ENCODE measurements around the gene ENPP1. TPM values are rescaled to one million over a fixed set of nuclear protein-coding genes. Genes with fewer than 3 reads are reported as not detected.

The ENPP1 gene
- total RNA-seq, 4 donors from 2014 or later, result 49.7 to 111 (median 62.6) TPM

DNA sequence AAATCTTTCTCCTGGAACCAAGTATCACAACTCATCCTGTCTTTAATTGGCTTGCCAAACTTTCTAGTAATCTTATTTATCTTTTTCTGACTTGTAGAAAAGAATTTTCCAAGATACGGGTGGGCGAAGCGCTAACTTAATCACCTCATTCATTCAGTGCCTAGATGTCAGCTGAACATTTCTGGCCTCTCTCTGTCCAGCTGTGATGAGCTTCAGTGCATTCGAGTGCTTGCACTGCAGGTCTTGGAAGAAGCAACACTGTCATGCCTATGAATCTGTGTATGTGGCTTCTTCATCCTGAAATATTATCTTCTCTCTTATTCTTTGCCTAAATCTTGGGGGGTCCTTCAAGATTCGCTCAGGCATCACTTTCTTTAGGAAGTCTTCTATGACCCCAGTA lies 16.3 kb upstream of the ENPP1 start:
- Histone ChIP-seq H3K9me3 (no peaks in the 10 kb centered on the region), H3K27ac (no peak overlapping the region), H3K36me3 (no peaks in the 10 kb centered on the region), H3K4me1 (peaks cover 4 to 8% of the 10 kb centered on the region in 2 donors), H3K4me3 (replicated peaks in 1 of 3) (no peak overlapping the region), H3K27me3 (no peaks in the 10 kb centered on the region)
- DNase-seq, result peak in 1 of 2 donors; percentile 24
- no peak for TF ChIP-seq CTCF (IDR thresholded peaks at IDR 0.05)
- TF ChIP-seq POLR2A (IDR thresholded peaks at IDR 0.05), result no peak
- intact Hi-C loops (cut with DNase I), result no loop called here
- WGBS, 2 donors, result 62 to 72% methylated on average over 5 of the region's 5 CpGs

GRCh38 chr6:131792091-131792496 lies 15.7 kb upstream of the ENPP1 start:
- H3K27ac ChIP-seq, result no peak overlapping the region

GRCh38 chr6:131795366-131795765 lies 12.5 kb upstream of the ENPP1 start:
- no peaks in the 10 kb centered on the region for H3K4me1 ChIP-seq
- intact Hi-C loops (cut with DNase I), result no loop called here
- H3K36me3 ChIP-seq, result no peaks in the 10 kb centered on the region
- no peaks in the 10 kb centered on the region for H3K27me3 ChIP-seq
- no peak overlapping the region for H3K4me3 ChIP-seq (replicated peaks in 1 of 3)
- no peaks in the 10 kb centered on the region for H3K9me3 ChIP-seq
- TF ChIP-seq POLR2A (IDR thresholded peaks at IDR 0.05) (no peak), CTCF (IDR thresholded peaks at IDR 0.05) (no peak)
- 83 to 88% methylated on average over 2 of the region's 2 CpGs for WGBS, 2 donors
- DNase-seq, result no peak
- H3K27ac ChIP-seq, result no peak overlapping the region

More at GRCh38 chr6:131792091-131792496, 15.7 kb upstream of the ENPP1 start:
- Histone ChIP-seq H3K27me3 (no peaks in the 10 kb centered on the region), H3K36me3 (no peaks in the 10 kb centered on the region), H3K4me1 (peaks cover 4 to 8% of the 10 kb centered on the region in 2 donors), H3K4me3 (replicated peaks in 1 of 3) (no peak overlapping the region), H3K9me3 (no peaks in the 10 kb centered on the region)
- no peak for TF ChIP-seq POLR2A (IDR thresholded peaks at IDR 0.05)
- WGBS, 2 donors, result 92 to 94% methylated on average over 6 of the region's 6 CpGs
- DNase-seq, result no peak
- intact Hi-C loops (cut with DNase I), result no loop called here

- 93 to 97% methylated on average over 2 of the region's 2 CpGs for WGBS, 2 donors
- no peak for TF ChIP-seq POLR2A (IDR thresholded peaks at IDR 0.05)
- H3K4me3 ChIP-seq (replicated peaks in 1 of 3), result no peak overlapping the region
- no peak for DNase-seq
- H3K9me3 ChIP-seq, result no peaks in the 10 kb centered on the region
- no peaks in the 10 kb centered on the region for H3K36me3 ChIP-seq
- no peaks in the 10 kb centered on the region for H3K27me3 ChIP-seq
- peaks cover 21 to 24% of the 10 kb centered on the region in 2 donors for H3K4me1 ChIP-seq
- no peak overlapping the region for H3K27ac ChIP-seq
- intact Hi-C loops (cut with DNase I), result no loop called here
These were observed 5.5 kb upstream of the ENPP1 start for GRCh38 chr6:131802347-131802746.

- 85 to 87% methylated on average over 10 of the region's 10 CpGs for WGBS, 2 donors
- no peak for DNase-seq
- TF ChIP-seq CTCF (IDR thresholded peaks at IDR 0.05), result no peak
- TF ChIP-seq POLR2A (IDR thresholded peaks at IDR 0.05), result no peak
- Histone ChIP-seq H3K36me3 (no peaks in the 10 kb centered on the region), H3K4me1 (peaks cover 21 to 24% of the 10 kb centered on the region in 2 donors), H3K27ac (no peak overlapping the region), H3K27me3 (no peaks in the 10 kb centered on the region), H3K9me3 (no peaks in the 10 kb centered on the region), H3K4me3 (replicated peaks in 1 of 3) (no peak overlapping the region)
- intact Hi-C loops (cut with DNase I), result no loop called here
These were observed 4.6 kb upstream of the ENPP1 start for GRCh38 chr6:131803007-131803769.

DNA sequence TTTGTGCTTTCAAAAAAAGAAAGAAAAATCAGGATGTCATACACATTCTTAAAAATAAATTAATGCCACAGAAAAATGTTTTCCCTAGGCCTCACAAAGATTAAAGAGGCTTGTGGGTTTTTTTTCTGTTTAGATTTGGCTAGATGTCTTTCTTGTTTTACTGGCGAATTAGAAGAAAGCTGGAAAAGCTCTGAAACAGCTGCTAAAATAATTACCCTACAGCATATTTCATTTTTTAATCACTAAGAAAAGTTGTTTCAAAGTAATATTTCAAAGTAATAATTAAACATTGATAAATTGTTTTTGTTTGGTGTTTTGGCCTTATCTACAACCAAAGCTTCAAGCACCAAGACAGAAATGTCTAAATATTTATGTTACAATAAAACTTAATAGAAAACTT lies 3.7 kb upstream of the ENPP1 start:
- DNase-seq, result no peak
- intact Hi-C loops (cut with DNase I), result no loop called here
- Histone ChIP-seq H3K4me3 (replicated peaks in 1 of 3) (no peak overlapping the region), H3K27me3 (no peaks in the 10 kb centered on the region), H3K27ac (peak overlapping the region in 1 of 3 donors; percentile 86), H3K4me1 (peaks cover 28 to 32% of the 10 kb centered on the region in 2 donors), H3K36me3 (no peaks in the 10 kb centered on the region), H3K9me3 (no peaks in the 10 kb centered on the region)
- WGBS, 2 donors, result 83 to 91% methylated on average over 1 of the region's 1 CpG
- no peak for TF ChIP-seq CTCF (IDR thresholded peaks at IDR 0.05)
- no peak for TF ChIP-seq POLR2A (IDR thresholded peaks at IDR 0.05)
